ENCODE measurements around the gene ANKRD35. TPM values are rescaled to one million over a fixed set of nuclear protein-coding genes. Genes with fewer than 3 reads are reported as not detected.

ANKRD35 gene
- 4.6 TPM for total RNA-seq

GRCh38 chr1:145885738-145886287 is at the start of gene ANKRD35:
Gene ANKRD35 (minus strand): TSS chr1:145885866. CDS start chr1:145885758, 108 bp downstream.

GRCh38 chr1:145927063-145927886 is 41.6 kb upstream of the ANKRD35 start, which contains the start of gene RBM8A:
Gene RBM8A (minus strand): TSS chr1:145927484. CDS start chr1:145927426, 58 bp downstream.

GRCh38 chr1:145918144-145918991 is 32.7 kb upstream of the ANKRD35 start, which contains the start of gene PEX11B:
Gene PEX11B (minus strand): TSS chr1:145918717. CDS start chr1:145918688, 29 bp downstream.

GRCh38 chr1:145858901-145859490 is 26.7 kb downstream of the ANKRD35 start, which contains the start of gene PIAS3:
Gene PIAS3 (minus strand): TSS chr1:145859081. CDS start chr1:145858990, 91 bp downstream.

GRCh38 chr1:145845514-145846161 is 40.0 kb downstream of the ANKRD35 start, which contains the start of gene NUDT17:
Gene NUDT17 (plus strand): TSS chr1:145845630. CDS start chr1:145845641, 11 bp downstream.

GRCh38 chr1:145823565-145824498 is 61.8 kb downstream of the ANKRD35 start, which contains the start of the genes POLR3C and RNF115:
Gene POLR3C (plus strand): TSS chr1:145824200. CDS start chr1:145825777, 1,577 bp downstream.
Gene RNF115 (minus strand): TSS chr1:145824095. CDS start chr1:145823873, 222 bp downstream.

Other genes starting within 250 kb of the ANKRD35 start
- gene PDZK1, start 178.5 kb downstream of the ANKRD35 start, total RNA-seq = 3.0 TPM
- gene CD160, start 166.4 kb downstream of the ANKRD35 start, total RNA-seq = not detected
- gene RNF115, start 61.8 kb downstream of the ANKRD35 start, total RNA-seq = 26.9 TPM
- gene POLR3C, start 61.7 kb downstream of the ANKRD35 start, total RNA-seq = 35.8 TPM
- gene NUDT17, start 40.2 kb downstream of the ANKRD35 start, total RNA-seq = 1.9 TPM
- gene PIAS3, start 26.8 kb downstream of the ANKRD35 start, total RNA-seq = 30.7 TPM
- gene ITGA10, start 24.2 kb upstream of the ANKRD35 start, total RNA-seq = 5.9 TPM
- 36.4 TPM for gene PEX11B, start 32.9 kb upstream of the ANKRD35 start, total RNA-seq
- 254 TPM for gene RBM8A, start 41.6 kb upstream of the ANKRD35 start, total RNA-seq
- gene LIX1L, start 72.2 kb upstream of the ANKRD35 start, total RNA-seq = 45.5 TPM
- 1.2 TPM for gene ANKRD34A, start 78.7 kb upstream of the ANKRD35 start, total RNA-seq
- 16.1 TPM for gene POLR3GL, start 78.8 kb upstream of the ANKRD35 start, total RNA-seq
- 375 TPM for gene TXNIP, start 110.7 kb upstream of the ANKRD35 start, total RNA-seq
- 23.6 TPM for gene HJV, start 135.9 kb upstream of the ANKRD35 start, total RNA-seq